SK-N-SH (cell line): ENCODE data around the gene MAD1L1. TPM values are rescaled to one million over a fixed set of nuclear protein-coding genes. Genes with fewer than 3 reads are reported as not detected.

ENCODE experiments used
- CTCF ChIA-PET: fragments of 300-600, 350-600 bp; formaldehyde crosslinking; extraction: SDS; loops from one replicate; lab custom pipeline; 2021; lab: Yijun Ruan, JAX
- POLR2A ChIA-PET: fragments of 350-600 bp; sonication (Branson Sonifier 250); formaldehyde crosslinking; extraction: SDS; loops from one replicate; lab custom pipeline; 2020; ENCODE audit warnings: antibody characterized with exemption, inconsistent platforms; lab: Yijun Ruan, JAX
- DNase-seq: peaks from one replicate; pipeline ENCODE4 v3.0.0; 2012
- H2AFZ ChIP-seq: fragments of 200-600 bp; sonication (generic); 2 replicates; pipeline ENCODE4 v1.8.1; 2016; ENCODE audit warnings: antibody characterized with exemption, mild to moderate bottlenecking, low read depth
- H3F3A ChIP-seq: fragments of 200-600 bp; sonication (generic); replicated peaks from 2 replicates; pipeline ENCODE3; 2016; ENCODE audit warnings: antibody characterized with exemption, mild to moderate bottlenecking; ENCODE audit not compliant: insufficient read depth
- H3K27ac ChIP-seq, 2 experiments: fragments of 200-500 bp in 1 of 2; fragments of 200-600 bp in 1 of 2; sonication (Bioruptor generic) in 1 of 2; sonication (generic), shearing (Covaris generic) in 1 of 2; 2 replicates each; pipeline versions ENCODE4 v1.5.1 to v1.6.1; 2014 to 2016; ENCODE audit warnings: low read depth in 2 of 2, inconsistent platforms in 1 of 2, low read length in 1 of 2, mild to moderate bottlenecking in 1 of 2, mixed read lengths in 1 of 2
- H3K27me3 ChIP-seq: fragments of 200-600 bp; sonication (generic), shearing (Covaris generic); 2 replicates; pipeline ENCODE4 v1.6.1; 2016; ENCODE audit warnings: mixed run types; ENCODE audit not compliant: insufficient read depth
- H3K36me3 ChIP-seq, 2 experiments: fragments of 200-500 bp in 1 of 2; fragments of 200-600 bp in 1 of 2; sonication (Bioruptor generic) in 1 of 2; sonication (generic) in 1 of 2; replicated peaks in 1 of 2; 2 replicates each; pipeline versions ENCODE3 to v1.5.1; 2014 to 2016; ENCODE audit warnings: low read length in 1 of 2, mild to moderate bottlenecking in 1 of 2; ENCODE audit not compliant: insufficient read depth in 2 of 2, control insufficient read depth in 1 of 2
- H3K4me1 ChIP-seq, 2 experiments: fragments of 200-500 bp in 1 of 2; fragments of 200-600 bp in 1 of 2; sonication (Bioruptor generic) in 1 of 2; sonication (generic), shearing (Covaris generic) in 1 of 2; 2 replicates each; pipeline versions ENCODE4 v1.5.1 to v1.6.1; 2014 to 2016; ENCODE audit warnings: low read depth in 1 of 2, low read length in 1 of 2, mixed run types in 1 of 2; ENCODE audit not compliant: insufficient read depth in 2 of 2, control insufficient read depth in 1 of 2
- H3K4me2 ChIP-seq: fragments of 200-600 bp; sonication (generic), shearing (Covaris generic); 2 replicates; pipeline ENCODE4 v1.6.1; 2017; ENCODE audit warnings: mixed run types
- H3K4me3 ChIP-seq, 2 experiments: fragments of 200-500 bp in 1 of 2; fragments of 200-600 bp in 1 of 2; sonication (Bioruptor generic) in 1 of 2; sonication (generic), shearing (Covaris generic) in 1 of 2; 2 replicates each; pipeline versions ENCODE4 v1.5.1 to v1.8.1; 2014 to 2016; ENCODE audit warnings: low read depth in 2 of 2, inconsistent platforms in 1 of 2, low read length in 1 of 2, mild to moderate bottlenecking in 1 of 2, mixed read lengths in 1 of 2, moderate library complexity in 1 of 2
- H3K79me2 ChIP-seq: fragments of 200-600 bp; sonication (generic); 2 replicates; pipeline ENCODE4 v1.8.1; 2017; ENCODE audit warnings: mild to moderate bottlenecking; ENCODE audit not compliant: insufficient read depth
- H3K9ac ChIP-seq: fragments of 200-600 bp; sonication (generic); 2 replicates; pipeline ENCODE4 v1.6.1; 2017; ENCODE audit warnings: mixed run types
- H3K9me2 ChIP-seq: fragments of 200-600 bp; sonication (generic); 2 replicates; pipeline ENCODE4 v1.6.1; 2017; ENCODE audit warnings: mixed run types
- H3K9me3 ChIP-seq: fragments of 200-600 bp; sonication (generic); 2 replicates; pipeline ENCODE4 v1.6.1; 2017; ENCODE audit warnings: mixed run types, mild to moderate bottlenecking, moderate library complexity
- H4K20me1 ChIP-seq: fragments of 200-600 bp; sonication (generic); 2 replicates; pipeline ENCODE4 v1.6.1; 2017; ENCODE audit warnings: mild to moderate bottlenecking, mixed run types; ENCODE audit not compliant: insufficient read depth
- CHD2 ChIP-seq: fragments of 150-350 bp; IDR thresholded peaks from 2 replicates; pipeline ENCODE4 v1.6.1; 2018; ENCODE audit warnings: low read length; ENCODE audit not compliant: partially characterized antibody
- ELF1 ChIP-seq: IDR thresholded peaks from 2 replicates; pipeline ENCODE4 v1.4.0; 2012
- EP300 ChIP-seq, 2 experiments: IDR thresholded peaks; 2 replicates each; pipeline versions ENCODE4 v1.4.0 to v1.6.1; 2012; ENCODE audit warnings: borderline replicate concordance in 1 of 2, low read depth in 1 of 2, low read length in 1 of 2
- EZH2phosphoT487 ChIP-seq: fragments of 200-600 bp; sonication (generic); IDR thresholded peaks from 2 replicates; pipeline ENCODE4 v1.6.1; 2017; ENCODE audit warnings: low read depth, mixed run types, mild to moderate bottlenecking, antibody characterized with exemption, moderate library complexity, borderline replicate concordance
- GABPA ChIP-seq: IDR thresholded peaks from 2 replicates; pipeline ENCODE4 v1.4.0; 2012; ENCODE audit warnings: low read depth, mild to moderate bottlenecking
- IRF3 ChIP-seq: fragments of 150-350 bp; IDR thresholded peaks from 2 replicates; pipeline ENCODE4 v1.6.1; 2016; ENCODE audit warnings: mild to moderate bottlenecking, low read depth, low read length
- NFIC ChIP-seq: IDR thresholded peaks from 2 replicates; pipeline ENCODE4 v1.4.0; 2012; ENCODE audit warnings: borderline replicate concordance
- NRF1 ChIP-seq: IDR thresholded peaks from 2 replicates; pipeline ENCODE4 v1.6.1; 2012; ENCODE audit warnings: low read depth, mild to moderate bottlenecking, low read length
- RAD21 ChIP-seq: IDR thresholded peaks from 2 replicates; pipeline ENCODE4 v1.6.1; 2012; ENCODE audit warnings: mild to moderate bottlenecking, low read length
- RFX5 ChIP-seq: IDR thresholded peaks from 2 replicates; pipeline ENCODE4 v1.6.1; 2012; ENCODE audit warnings: mild to moderate bottlenecking, improper control_type of control experiment, low read length
- WGBS: methylation state at CpG from one replicate; pipeline ENCODE4 v1.1.6; 2017; ENCODE audit warnings: low lambda C conversion rate; 5-methylcytosine and 5-hydroxymethylcytosine counted together
- polyA plus RNA-seq, 3 experiments: library from polyadenylated mRNA; depleted of rRNA; stranded (reverse); fragments of >200 nt; gene quantifications; 2 replicates each; pipeline ENCODE4 v1.2.3, GENCODE V29; 2012
- TF ChIP-seq, protein P1 (sequence below): IDR thresholded peaks from 2 replicates; pipeline ENCODE4 v1.4.0; 2012; ENCODE audit warnings: low read depth

Gene MAD1L1
- polyA plus RNA-seq, 1 of the 3 experiments (the other 2 are of a cell fraction) = 46.2 TPM

- Histone ChIP-seq H3K4me2 (no peak overlapping the region), H3K9me2 (no peaks in the 10 kb centered on the region), H3K4me1 (peaks cover 0 to 92% of the 10 kb centered on the region in 2 experiments; a peak in 1 of 4 replicates), H3K27me3 (no peaks in the 10 kb centered on the region), H3F3A (no peaks in the 10 kb centered on the region), H3K4me3 (no peak overlapping the region), H4K20me1 (no peaks in the 10 kb centered on the region), H3K36me3 (no peaks in the 10 kb centered on the region), H2AFZ (no peak overlapping the region), H3K9me3 (no peaks in the 10 kb centered on the region), H3K9ac (no peak overlapping the region), H3K27ac (no peak overlapping the region; a peak in 1 of 4 replicates), H3K79me2 (no peaks in the 10 kb centered on the region)
- no peak for DNase-seq
- TF ChIP-seq NRF1 (no peak), EZH2phosphoT487 (no peak), NFIC (no peak), EP300 (IDR thresholded peaks at IDR 0.05; ENCODE audit: borderline replicate concordance in 1 of 2, low read depth in 1 of 2, low read length in 1 of 2) (no peak), CHD2 (no peak), IRF3 (no peak), ELF1 (no peak), RAD21 (no peak), RFX5 (no peak)
- TF ChIP-seq, protein P1, sequence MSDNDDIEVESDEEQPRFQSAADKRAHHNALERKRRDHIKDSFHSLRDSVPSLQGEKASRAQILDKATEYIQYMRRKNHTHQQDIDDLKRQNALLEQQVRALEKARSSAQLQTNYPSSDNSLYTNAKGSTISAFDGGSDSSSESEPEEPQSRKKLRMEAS = no peak
- ChIA-PET POLR2A (no interaction called here), CTCF (interaction anchor here (0.8 to 2.0 kb wide), 5 partner anchors 8 to 275 kb away, joined by 3 to 6 read pairs (median 3); no protein-coding TSS in a partner anchor)
- 94% methylated on average over 38 of the region's 38 CpGs for WGBS
Measured at GRCh38 chr7:1853986-1854865, 378.5 kb downstream of the MAD1L1 start.

- Histone ChIP-seq H3K27me3 (no peaks in the 10 kb centered on the region), H3K9me2 (no peaks in the 10 kb centered on the region), H3K4me1 (peaks cover 0 to 85% of the 10 kb centered on the region in 2 experiments; a peak in 1 of 4 replicates)
Measured at GRCh38 chr7:1853431-1853985, 379.2 kb downstream of the MAD1L1 start.

More at GRCh38 chr7:1853431-1853985, 379.2 kb downstream of the MAD1L1 start:
- no peaks in the 10 kb centered on the region for H3F3A ChIP-seq
- WGBS = 93% methylated on average over 13 of the region's 18 CpGs
- H3K36me3 ChIP-seq = no peaks in the 10 kb centered on the region
- H3K4me2 ChIP-seq = no peak overlapping the region
- TF ChIP-seq GABPA = no peak
- peak overlapping the region in 1 of 2 experiments; percentile 61; a peak in 1 of 4 replicates for H3K27ac ChIP-seq
- no peak overlapping the region for H3K4me3 ChIP-seq
- H3K79me2 ChIP-seq = no peaks in the 10 kb centered on the region
- CTCF ChIA-PET = interaction anchor here (0.8 to 2.1 kb wide), 4 partner anchors 11 to 275 kb away, joined by 3 to 8 read pairs (median 4); no protein-coding TSS in a partner anchor
- POLR2A ChIA-PET = no interaction called here
- H3K9me3 ChIP-seq = no peaks in the 10 kb centered on the region
- no peak overlapping the region for H3K9ac ChIP-seq
- no peak overlapping the region for H2AFZ ChIP-seq
- no peak for DNase-seq
- H4K20me1 ChIP-seq = no peaks in the 10 kb centered on the region
